GM21526 (cell line): ENCODE results near the gene CEP126.
A peak's percentile ranks its signal among the peaks of the same experiment; 100 is the strongest.

Experiments used
- ATAC-seq: cut with Tn5 transposase; IDR thresholded peaks from one replicate; pipeline ENCODE4 v1.9.1; 2021; ENCODE audit warnings: moderate library complexity; ENCODE audit not compliant: unreplicated experiment, low FRiP score

The CEP126 gene

GRCh38 chr11:101914738-101915426, at the start of gene CEP126:
TSS of gene CEP126 (plus strand) at chr11:101915010. CDS start at chr11:101915285, 275 bp downstream.
- peak; percentile 100 for ATAC-seq

GRCh38 chr11:101866619-101867491, 48.0 kb upstream of the CEP126 start:
- ATAC-seq = no peak

GRCh38 chr11:101867951-101868350, 46.9 kb upstream of the CEP126 start:
- no peak for ATAC-seq

- ATAC-seq = no peak
Measured at GRCh38 chr11:101870510-101870909, 44.3 kb upstream of the CEP126 start.

GRCh38 chr11:101872171-101872882, 42.5 kb upstream of the CEP126 start:
- ATAC-seq = no peak

- no peak for ATAC-seq
Measured at GRCh38 chr11:101880222-101880621, 34.6 kb upstream of the CEP126 start.

- ATAC-seq = no peak
Measured at GRCh38 chr11:101881586-101881985, 33.2 kb upstream of the CEP126 start.

- ATAC-seq = no peak
Measured at GRCh38 chr11:101885631-101886030, 29.2 kb upstream of the CEP126 start.

- ATAC-seq = no peak
Measured at GRCh38 chr11:101889767-101890166, 25.0 kb upstream of the CEP126 start.

GRCh38 chr11:101894505-101894904, 20.3 kb upstream of the CEP126 start:
- no peak for ATAC-seq

GRCh38 chr11:101907815-101908214, 7.0 kb upstream of the CEP126 start:
- ATAC-seq = no peak

GRCh38 chr11:101909087-101909486, 5.7 kb upstream of the CEP126 start:
- ATAC-seq = no peak

GRCh38 chr11:101912823-101913284, 2.0 kb upstream of the CEP126 start:
- ATAC-seq = no peak

GRCh38 chr11:101913656-101914055, 1.2 kb upstream of the CEP126 start:
- no peak for ATAC-seq

GRCh38 chr11:101914341-101914737, 471 bp upstream of the CEP126 start:
- ATAC-seq = no peak

GRCh38 chr11:101915791-101916291, 1.0 kb downstream of the CEP126 start:
- peak; percentile 44 for ATAC-seq

- no peak for ATAC-seq
Measured at GRCh38 chr11:101916422-101916821, 1.6 kb downstream of the CEP126 start, which contains the start of gene ANGPTL5. TSS of gene ANGPTL5 (minus strand) at chr11:101916522. CDS start at chr11:101907909, 8,613 bp downstream.

GRCh38 chr11:101917226-101917625, 2.4 kb downstream of the CEP126 start:
- no peak for ATAC-seq

GRCh38 chr11:101920992-101921391, 6.2 kb downstream of the CEP126 start:
- ATAC-seq = no peak

- ATAC-seq = no peak
Measured at GRCh38 chr11:101923554-101923953, 8.7 kb downstream of the CEP126 start.
